ENCODE measurements around the gene TLR10.

DNA sequence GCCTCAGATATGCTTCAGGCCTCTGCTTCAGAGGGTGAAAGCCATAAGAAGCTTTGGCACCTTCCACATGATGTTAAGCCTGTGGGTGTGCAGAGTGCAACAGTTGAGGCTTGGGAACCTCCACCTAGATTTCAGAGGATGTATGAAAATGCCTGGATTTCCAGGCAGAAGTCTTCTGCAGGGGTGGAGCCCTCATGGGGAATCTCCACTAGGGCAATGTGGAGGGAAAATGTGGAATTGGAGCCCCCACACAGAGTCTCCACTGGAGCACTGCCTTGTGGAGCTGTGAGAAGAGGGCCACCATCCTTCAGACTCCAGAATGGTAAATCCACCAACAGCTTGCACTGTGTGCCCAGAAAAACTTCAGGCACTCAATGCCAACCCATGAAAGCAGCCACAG is 35.2 kb downstream of the TLR10 start:
- TF ChIP-seq, protein P1, sequence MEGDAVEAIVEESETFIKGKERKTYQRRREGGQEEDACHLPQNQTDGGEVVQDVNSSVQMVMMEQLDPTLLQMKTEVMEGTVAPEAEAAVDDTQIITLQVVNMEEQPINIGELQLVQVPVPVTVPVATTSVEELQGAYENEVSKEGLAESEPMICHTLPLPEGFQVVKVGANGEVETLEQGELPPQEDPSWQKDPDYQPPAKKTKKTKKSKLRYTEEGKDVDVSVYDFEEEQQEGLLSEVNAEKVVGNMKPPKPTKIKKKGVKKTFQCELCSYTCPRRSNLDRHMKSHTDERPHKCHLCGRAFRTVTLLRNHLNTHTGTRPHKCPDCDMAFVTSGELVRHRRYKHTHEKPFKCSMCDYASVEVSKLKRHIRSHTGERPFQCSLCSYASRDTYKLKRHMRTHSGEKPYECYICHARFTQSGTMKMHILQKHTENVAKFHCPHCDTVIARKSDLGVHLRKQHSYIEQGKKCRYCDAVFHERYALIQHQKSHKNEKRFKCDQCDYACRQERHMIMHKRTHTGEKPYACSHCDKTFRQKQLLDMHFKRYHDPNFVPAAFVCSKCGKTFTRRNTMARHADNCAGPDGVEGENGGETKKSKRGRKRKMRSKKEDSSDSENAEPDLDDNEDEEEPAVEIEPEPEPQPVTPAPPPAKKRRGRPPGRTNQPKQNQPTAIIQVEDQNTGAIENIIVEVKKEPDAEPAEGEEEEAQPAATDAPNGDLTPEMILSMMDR (conservative IDR thresholded peaks at IDR 0.05; ENCODE audit: low read length), result no peak
- no peak for TF ChIP-seq EZH2phosphoT487 (IDR thresholded peaks at IDR 0.05; ENCODE audit: borderline replicate concordance, low read depth, low read length)

All from OCI-LY7 (cell line).